ENCODE measurements around the gene YAE1. TPM values are rescaled to one million over a fixed set of nuclear protein-coding genes. Genes with fewer than 3 reads are reported as not detected.

The YAE1 gene
- total RNA-seq, 1 donor from 2014 or later, result 13.2 TPM

DNA sequence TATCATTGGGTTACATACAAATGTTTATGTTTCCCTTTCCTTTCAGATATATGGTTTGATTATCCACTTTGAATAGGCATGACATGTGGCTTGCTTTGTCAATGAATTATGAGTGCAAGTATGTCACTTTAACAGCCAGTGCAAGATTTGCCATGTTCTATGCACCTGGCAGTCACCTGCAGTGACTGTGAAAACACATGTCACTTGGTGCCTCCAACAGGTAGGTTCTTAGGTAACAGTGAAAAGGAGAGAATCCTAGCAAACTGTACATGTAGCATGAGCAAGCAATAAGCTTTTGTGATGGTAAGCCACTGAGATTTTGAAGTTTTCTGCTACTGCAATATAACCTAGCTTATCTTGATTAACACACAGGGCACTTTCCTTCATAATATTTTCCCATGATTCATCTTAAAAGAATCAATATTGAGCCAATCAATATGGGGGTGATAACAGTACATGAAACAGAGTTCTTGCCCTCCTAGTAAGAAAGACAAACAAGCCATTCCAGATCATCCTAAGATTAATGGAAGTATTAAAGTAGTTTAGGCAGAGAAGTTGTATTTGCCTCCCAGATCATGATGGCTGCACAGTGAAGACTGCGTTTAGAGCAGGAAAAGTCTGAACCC lies 49.3 kb downstream of the YAE1 start:
- TF ChIP-seq CTCF (IDR thresholded peaks at IDR 0.05; ENCODE audit: insufficient read depth, low read length, severe bottlenecking), result no peak
- H3K27me3 ChIP-seq (ENCODE audit: control insufficient read depth, insufficient read depth, low read length), result no peaks in the 10 kb centered on the region
- no peak for FAIRE-seq
- DNase-seq (ENCODE audit: low read depth), result no peak
- H3K36me3 ChIP-seq (ENCODE audit: control insufficient read depth, insufficient read depth, low read length), result no peaks in the 10 kb centered on the region
- no peak overlapping the region for H3K4me3 ChIP-seq (ENCODE audit: low read depth, low read length)

- Histone ChIP-seq H3K36me3 (ENCODE audit: control insufficient read depth, insufficient read depth, low read length) (no peaks in the 10 kb centered on the region), H3K4me3 (ENCODE audit: low read depth, low read length) (no peak overlapping the region), H3K27me3 (ENCODE audit: control insufficient read depth, insufficient read depth, low read length) (no peaks in the 10 kb centered on the region)
- DNase-seq (ENCODE audit: low read depth), result peak; percentile 66
- no peak for TF ChIP-seq CTCF (IDR thresholded peaks at IDR 0.05; ENCODE audit: insufficient read depth, low read length, severe bottlenecking)
- FAIRE-seq, result no peak
These were observed 49.9 kb downstream of the YAE1 start for GRCh38 chr7:39616138-39616537.

GRCh38 chr7:39617005-39617404 lies 50.8 kb downstream of the YAE1 start:
- FAIRE-seq (no peak), DNase-seq (ENCODE audit: low read depth) (peak; percentile 37)
- H3K36me3 ChIP-seq (ENCODE audit: control insufficient read depth, insufficient read depth, low read length), result no peaks in the 10 kb centered on the region
- H3K4me3 ChIP-seq (ENCODE audit: low read depth, low read length), result no peak overlapping the region
- no peak for TF ChIP-seq CTCF (IDR thresholded peaks at IDR 0.05; ENCODE audit: insufficient read depth, low read length, severe bottlenecking)
- H3K27me3 ChIP-seq (ENCODE audit: control insufficient read depth, insufficient read depth, low read length), result no peaks in the 10 kb centered on the region

- Histone ChIP-seq H3K36me3 (ENCODE audit: control insufficient read depth, insufficient read depth, low read length) (no peaks in the 10 kb centered on the region), H3K4me3 (ENCODE audit: low read depth, low read length) (no peak overlapping the region), H3K27me3 (ENCODE audit: control insufficient read depth, insufficient read depth, low read length) (no peaks in the 10 kb centered on the region)
- no peak for TF ChIP-seq CTCF (IDR thresholded peaks at IDR 0.05; ENCODE audit: insufficient read depth, low read length, severe bottlenecking)
- no peak for FAIRE-seq
- no peak for DNase-seq (ENCODE audit: low read depth)
These were observed 52.7 kb downstream of the YAE1 start for GRCh38 chr7:39618868-39619267.

DNA sequence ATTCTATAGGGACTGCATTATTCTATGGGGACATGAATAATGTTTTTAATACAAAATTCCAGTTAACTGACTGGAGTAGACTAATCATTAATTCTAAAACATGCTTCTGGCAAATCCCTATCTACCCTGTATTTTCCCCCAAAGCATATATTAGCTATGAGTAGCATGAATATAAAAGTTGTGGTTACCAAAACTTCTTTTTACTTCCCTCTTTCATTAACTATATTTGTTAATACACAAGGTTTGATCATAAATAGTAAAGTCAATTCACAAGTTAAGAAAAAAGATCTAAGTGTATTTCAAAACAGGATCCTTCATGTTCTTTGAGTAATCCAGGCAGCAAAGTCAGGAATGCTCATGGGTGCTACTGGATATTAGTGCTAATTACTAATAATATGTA lies 54.3 kb downstream of the YAE1 start:
- no peaks in the 10 kb centered on the region for H3K27me3 ChIP-seq (ENCODE audit: control insufficient read depth, insufficient read depth, low read length)
- H3K36me3 ChIP-seq (ENCODE audit: control insufficient read depth, insufficient read depth, low read length), result no peaks in the 10 kb centered on the region
- no peak for FAIRE-seq
- DNase-seq (ENCODE audit: low read depth), result no peak
- TF ChIP-seq CTCF (IDR thresholded peaks at IDR 0.05; ENCODE audit: insufficient read depth, low read length, severe bottlenecking), result no peak
- H3K4me3 ChIP-seq (ENCODE audit: low read depth, low read length), result no peak overlapping the region

DNA sequence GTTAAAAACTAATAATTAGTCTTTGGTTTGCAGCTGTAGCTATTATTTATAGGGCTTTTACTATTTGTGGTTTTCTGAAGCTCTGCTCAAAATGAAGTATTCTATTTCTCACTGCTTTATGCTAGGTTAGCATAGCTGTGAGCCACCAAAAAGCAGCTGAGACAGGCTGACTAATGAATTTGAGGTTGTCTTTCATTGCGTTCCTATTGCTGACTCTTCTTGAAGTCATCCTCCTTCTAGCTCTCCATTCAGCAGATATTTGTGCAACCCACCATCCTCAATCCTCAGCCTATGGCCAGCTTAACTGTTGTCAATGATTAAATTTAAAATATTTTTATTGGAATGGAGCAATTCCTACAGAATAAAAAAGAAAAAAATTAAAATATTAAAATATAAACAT lies 55.1 kb downstream of the YAE1 start:
- Histone ChIP-seq H3K4me3 (ENCODE audit: low read depth, low read length) (no peak overlapping the region), H3K36me3 (ENCODE audit: control insufficient read depth, insufficient read depth, low read length) (no peaks in the 10 kb centered on the region), H3K27me3 (ENCODE audit: control insufficient read depth, insufficient read depth, low read length) (no peaks in the 10 kb centered on the region)
- TF ChIP-seq CTCF (IDR thresholded peaks at IDR 0.05; ENCODE audit: insufficient read depth, low read length, severe bottlenecking), result no peak
- no peak for FAIRE-seq
- peak; percentile 85 for DNase-seq (ENCODE audit: low read depth)
